RKO (cell line): ENCODE data around the gene ADARB1.

ENCODE experiments used
- DNase-seq: peaks from one replicate; pipeline ENCODE4 v3.0.0-alpha.2; 2016; ENCODE audit warnings: low spot score

Gene ADARB1

DNA sequence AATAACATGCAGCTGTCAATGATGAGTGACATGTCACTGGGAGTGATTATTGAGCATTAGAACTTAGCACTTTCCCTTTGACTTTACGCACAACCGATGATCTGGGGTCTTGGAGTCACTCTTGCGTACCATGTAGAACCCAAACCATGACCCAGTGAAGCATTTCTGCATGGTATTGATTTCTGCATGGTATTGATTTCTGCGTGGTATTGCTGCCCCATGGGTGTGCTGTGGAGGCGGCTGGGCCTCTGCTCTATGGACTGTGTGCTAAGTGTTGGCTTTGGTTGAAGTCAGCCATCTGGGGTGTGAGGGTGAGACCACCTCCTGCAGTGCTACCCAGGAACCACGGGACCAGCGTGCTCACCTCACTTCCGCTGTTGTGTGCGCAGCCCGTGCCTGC is 98.0 kb downstream of the ADARB1 start:
- no peak for DNase-seq

DNA sequence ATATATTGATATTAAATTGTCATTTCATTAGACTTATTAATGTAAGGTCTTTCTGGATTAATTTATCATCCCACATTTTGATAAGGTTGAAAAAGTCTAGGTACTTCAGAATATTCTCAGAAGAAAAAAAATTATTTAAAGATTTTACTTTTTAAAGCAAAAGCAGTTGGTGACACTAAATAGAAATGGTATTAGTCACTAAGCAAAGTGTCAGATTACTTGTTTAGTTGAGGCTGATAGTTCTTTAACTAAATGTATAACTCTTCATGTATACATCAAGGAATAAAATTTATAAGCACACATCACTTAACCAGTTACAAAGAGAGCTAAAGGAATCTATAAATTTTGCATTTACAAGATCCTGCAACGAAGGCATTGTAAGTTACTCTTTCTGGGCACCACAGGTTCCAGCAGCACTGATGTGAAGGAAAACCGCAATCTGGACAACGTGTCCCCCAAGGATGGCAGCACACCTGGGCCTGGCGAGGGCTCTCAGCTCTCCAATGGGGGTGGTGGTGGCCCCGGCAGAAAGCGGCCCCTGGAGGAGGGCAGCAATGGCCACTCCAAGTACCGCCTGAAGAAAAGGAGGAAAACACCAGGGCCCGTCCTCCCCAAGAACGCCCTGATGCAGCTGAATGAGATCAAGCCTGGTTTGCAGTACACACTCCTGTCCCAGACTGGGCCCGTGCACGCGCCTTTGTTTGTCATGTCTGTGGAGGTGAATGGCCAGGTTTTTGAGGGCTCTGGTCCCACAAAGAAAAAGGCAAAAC is 101.1 kb downstream of the ADARB1 start:
- DNase-seq: no peak

DNA sequence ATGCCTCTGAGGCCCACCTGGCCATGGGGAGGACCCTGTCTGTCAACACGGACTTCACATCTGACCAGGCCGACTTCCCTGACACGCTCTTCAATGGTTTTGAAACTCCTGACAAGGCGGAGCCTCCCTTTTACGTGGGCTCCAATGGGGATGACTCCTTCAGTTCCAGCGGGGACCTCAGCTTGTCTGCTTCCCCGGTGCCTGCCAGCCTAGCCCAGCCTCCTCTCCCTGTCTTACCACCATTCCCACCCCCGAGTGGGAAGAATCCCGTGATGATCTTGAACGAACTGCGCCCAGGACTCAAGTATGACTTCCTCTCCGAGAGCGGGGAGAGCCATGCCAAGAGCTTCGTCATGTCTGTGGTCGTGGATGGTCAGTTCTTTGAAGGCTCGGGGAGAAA is 101.8 kb downstream of the ADARB1 start:
- no peak for DNase-seq

DNA sequence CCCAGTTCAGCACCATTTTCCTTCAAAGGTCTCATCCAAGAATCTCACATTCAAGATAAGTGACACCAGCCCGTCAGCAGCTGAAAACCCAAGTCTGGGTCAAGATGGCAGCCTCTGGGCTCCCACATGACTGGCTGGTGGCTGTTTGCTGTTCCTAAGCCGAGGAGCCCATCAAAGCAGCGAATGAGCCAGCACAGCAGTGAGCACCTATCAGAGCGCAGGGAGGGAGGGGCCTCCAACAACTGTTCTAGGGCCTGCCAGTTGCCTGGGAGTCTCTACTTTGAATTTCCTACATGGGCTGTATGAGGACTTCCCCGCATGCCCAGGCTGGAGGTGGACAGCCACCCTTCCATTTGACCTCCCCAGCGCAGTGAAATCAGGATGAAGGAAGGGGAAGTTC is 102.7 kb downstream of the ADARB1 start:
- DNase-seq: no peak

DNA sequence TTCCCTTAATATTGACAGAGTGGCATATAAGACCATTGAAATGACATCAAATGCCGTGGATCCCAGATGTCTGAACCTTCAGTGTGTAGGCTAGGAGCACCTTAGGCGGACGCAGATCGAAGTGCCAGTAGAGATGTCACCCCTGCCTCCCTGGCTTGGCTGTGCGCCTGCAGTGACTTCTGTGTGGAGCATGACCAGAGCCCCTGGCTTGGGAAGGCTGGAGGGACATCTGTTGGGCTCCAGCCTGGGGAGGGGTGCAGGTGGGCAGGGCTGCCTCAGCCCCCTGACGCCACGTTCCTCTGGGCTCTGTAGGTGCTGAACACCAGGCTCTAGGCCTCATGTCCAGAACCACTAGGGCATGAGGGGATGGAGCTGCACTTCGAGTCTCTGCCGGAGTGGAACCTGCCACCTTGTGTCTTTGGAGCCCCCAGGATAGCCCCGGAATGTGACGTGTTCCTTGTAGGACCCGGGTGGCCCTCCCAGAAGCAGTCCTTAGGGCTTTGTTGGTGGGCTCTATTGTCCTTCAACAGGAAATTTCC is 103.8 kb downstream of the ADARB1 start:
- DNase-seq: no peak

DNA sequence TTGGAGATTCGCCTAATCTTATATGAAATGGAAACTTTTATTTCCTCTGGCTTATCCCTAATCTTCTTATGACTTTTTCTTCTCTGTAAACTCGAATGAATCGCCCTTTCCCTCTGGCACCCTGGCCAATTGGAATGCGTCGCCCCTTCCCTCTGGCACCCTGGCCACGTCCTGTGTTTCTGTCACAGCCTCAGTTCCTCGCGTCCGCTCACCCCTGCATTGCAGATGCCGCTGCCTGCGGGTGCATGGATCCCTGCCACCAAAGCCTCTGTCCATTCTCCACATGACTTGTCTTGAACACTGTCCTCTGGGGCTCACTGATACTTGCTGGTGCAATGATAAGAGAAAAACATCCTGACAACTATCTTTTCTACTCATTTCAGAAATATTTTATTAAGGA is 104.6 kb downstream of the ADARB1 start:
- DNase-seq: no peak

DNA sequence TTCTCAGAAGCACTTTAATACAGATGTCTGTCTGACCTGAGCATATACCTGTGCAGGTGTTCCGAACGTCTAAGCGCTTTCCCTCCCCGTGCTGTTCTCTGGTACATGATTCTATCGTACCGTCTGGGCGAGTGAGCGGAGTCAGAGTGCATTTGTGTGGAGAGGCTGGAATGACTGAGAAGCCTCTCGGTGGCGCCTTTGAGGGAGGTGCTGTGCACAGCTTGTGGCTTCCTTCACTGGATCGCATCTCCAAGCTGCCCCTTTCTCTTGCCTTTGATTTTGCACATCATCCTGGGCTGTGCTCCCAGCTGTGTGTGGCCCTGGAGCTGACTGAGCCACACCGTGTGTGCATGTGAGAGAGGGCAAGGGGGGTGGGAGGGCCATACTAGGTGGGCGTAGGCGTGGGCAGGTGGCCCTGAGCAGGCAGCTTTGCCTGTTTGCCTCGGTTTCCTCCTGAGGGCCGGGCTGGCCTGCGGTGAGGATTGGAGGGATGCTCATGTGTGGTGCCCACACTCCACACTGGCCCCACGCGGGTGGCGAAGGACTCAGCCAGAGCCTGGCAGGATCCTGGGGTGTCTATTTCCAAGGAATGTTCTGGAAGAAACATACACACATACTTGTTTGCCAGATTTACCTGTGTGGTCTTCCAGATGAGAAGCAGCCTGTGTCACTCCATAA is 105.3 kb downstream of the ADARB1 start:
- no peak for DNase-seq

DNA sequence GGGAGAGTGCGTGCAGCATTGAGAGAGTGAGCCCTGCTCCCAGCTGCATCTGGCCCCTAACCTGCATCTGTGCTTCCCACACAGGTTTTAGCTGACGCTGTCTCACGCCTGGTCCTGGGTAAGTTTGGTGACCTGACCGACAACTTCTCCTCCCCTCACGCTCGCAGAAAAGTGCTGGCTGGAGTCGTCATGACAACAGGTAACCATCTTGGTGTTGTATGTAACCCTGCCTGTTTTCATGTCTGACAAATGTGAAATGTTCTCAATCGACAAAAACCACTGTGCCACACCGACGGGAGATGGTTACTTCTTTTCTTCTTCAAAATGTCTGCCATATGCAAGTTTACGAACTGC is 105.8 kb downstream of the ADARB1 start:
- DNase-seq: no peak

DNA sequence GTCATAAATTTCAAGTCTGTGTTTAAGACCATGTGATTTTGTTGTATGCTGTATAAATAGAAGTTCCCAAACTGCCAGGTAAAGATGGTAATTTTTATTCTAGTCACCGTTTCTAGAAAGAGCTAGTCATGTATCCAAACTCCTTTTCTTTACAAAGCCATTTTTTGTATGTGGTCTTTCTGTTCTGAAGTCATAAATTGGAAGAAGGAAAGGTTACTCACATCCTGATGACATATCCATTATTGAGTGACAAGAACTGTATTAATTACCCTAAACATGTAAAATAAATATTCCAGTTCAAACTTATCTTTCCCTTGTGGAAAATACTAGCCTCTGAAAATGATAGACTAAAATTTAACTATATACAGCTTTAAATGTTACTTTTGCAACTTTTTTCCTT is 108.6 kb downstream of the ADARB1 start:
- DNase-seq: no peak

DNA sequence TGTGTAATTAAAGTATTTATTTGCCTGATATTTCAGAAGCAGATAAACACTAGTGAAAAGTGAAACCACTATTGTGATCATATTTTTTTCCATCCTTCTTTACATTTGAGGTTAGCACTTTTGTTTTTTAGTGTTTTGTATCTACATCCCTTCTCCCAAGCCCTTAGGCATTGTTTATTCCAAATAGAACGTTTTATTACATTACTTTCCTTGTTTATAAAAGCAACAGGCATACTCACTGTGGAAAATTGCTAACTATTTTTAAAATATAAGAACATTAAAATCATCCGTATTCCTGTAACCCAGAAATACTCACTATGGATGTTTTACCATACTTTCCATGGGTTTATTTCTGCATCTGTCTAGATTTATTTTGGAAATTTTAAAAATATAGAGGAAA is 109.5 kb downstream of the ADARB1 start:
- no peak for DNase-seq

DNA sequence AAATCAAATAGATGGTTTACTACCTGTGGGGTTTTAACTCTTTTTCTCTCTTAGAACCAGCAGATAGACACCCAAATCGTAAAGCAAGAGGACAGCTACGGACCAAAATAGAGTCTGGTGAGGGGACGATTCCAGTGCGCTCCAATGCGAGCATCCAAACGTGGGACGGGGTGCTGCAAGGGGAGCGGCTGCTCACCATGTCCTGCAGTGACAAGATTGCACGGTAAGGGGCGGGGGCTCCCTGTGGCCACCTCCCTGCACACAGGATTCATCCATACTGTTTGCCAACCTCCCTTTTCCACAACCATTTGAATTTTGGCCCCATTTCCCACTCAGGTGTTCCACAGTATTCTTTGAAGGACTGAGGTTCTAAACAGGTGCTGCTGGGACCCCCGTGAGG is 110.5 kb downstream of the ADARB1 start:
- DNase-seq: no peak

DNA sequence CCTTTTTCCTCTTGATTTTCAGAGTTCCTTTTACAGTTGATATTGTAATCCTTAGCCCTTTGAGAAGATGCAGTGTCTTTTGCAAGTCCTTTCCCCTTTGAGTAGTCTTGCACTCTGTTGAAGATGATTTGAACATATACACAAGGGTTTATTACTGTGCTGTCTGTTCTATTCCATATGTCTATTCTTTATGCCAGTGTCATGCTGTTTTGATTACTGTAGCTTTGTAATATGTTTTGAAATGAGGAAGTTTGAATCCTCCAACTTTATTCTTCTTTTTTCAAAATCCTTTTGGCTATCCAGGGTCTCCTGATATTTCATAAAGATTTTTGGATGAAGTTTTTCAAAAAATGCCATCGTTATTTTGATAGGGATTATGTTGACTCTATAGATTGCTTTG is 112.3 kb downstream of the ADARB1 start:
- no peak for DNase-seq

DNA sequence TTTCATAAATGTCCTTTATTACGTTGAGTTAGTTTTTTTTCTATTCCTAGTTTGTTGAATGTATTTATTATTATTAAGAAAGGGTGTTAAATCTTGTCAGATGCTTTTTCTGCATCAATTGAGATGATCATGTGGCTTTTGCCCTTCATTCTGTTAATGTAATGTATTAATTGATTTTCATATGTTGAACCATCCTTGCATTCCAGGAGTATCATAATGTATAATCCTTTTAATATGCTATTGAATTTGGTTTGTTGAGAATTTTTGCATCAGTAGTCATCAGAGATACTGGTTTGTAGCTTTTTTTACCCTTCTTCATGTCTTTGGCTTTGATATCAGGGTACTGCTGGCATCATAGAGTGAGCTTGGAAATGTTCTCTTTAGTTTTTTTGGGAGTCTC is 113.3 kb downstream of the ADARB1 start:
- no peak for DNase-seq

DNA sequence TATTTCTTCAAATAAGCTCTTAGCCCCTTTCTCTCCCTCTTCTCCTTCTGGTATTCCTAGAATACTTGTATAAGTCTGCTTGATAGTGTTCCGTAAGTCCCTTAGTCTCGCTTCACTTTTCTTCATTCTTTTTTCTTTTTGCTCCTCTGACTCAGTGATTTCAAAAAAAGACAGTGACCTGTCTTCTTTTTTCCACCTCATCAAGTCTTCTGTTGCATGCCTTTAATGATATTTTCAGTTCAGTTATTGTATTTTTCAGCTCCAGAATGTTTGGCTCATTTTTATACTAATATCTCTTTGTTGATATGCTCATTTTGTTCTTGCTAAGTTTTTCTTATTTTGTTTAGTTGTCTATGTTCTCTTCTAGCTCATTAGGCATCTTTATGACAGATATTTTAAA is 115.6 kb downstream of the ADARB1 start:
- DNase-seq: no peak

DNA sequence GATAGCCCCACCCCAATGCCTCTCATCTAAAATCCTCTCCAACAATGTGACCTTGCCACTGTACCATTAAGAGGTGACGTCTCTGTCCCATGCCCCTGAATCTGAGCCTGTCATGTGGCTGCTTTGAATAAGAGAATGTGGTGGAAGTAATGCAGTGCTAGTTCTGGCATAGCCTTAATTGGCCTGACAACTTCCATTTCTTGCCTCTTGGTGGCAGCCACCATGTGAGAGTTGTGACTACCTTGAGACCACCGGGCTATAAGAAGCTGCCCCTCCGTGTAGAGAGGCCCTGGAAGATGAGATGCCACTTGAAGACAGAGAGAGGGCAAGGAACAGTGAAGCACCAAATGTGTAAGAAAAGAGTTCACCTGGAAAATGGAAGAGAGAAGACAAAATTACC is 118.0 kb downstream of the ADARB1 start:
- DNase-seq: no peak

DNA sequence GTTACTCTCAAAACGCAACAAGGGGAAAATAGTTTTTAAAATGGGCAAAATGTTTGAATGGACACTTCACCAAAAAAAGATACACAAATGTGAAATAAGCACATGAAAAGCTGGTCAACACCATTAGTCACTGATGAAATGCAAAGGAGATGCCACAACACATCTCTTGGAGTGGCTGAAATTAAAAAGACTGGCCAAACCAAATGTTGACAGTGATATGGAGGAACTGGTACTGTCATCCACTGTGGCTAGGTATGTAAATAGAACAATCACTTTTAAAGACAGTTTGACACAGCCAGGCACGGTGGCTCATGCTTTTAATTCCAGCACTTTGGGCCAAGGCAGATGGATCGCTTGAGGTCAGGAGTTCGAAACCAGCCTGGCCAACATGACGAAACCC is 122.2 kb downstream of the ADARB1 start:
- DNase-seq: no peak

DNA sequence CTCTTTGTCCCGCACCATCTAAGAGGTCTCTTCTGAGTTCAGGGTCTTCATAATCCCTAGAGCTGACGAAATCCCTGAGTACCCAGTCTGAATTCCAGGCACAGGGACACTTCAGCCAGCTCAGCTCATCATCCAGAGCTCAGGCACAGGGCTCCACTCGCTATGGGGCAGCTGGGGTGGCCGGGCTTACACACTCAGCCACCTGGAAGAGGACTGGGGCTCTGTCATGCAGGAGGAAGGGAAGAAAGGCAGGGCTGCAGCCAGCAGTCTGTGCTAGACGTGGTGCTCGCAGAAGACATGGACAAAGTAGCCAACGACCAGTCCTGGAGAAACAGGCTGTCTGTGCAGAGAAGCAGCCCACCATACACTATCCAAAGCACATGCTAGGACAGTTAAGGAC is 124.8 kb downstream of the ADARB1 start:
- no peak for DNase-seq

DNA sequence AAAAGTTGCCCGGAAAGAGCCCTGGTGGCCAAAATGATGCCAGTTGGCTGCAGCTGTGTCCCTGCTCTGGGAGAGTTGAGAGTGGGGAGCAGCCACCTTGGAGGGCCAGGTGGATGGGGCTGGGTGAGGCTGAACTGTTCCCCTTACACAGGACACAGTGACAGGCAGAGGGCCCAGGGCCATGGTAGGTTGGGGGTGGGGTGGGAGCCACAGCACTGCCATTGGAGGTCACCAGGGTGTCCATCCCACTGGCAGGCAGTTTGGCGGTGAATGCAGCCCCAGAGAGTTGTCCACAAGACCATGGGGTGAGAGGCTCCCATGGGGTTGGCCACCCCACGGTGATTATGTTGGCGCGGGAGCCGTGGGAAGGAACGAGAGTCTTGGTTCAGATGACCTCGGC is 125.7 kb downstream of the ADARB1 start:
- DNase-seq: no peak

DNA sequence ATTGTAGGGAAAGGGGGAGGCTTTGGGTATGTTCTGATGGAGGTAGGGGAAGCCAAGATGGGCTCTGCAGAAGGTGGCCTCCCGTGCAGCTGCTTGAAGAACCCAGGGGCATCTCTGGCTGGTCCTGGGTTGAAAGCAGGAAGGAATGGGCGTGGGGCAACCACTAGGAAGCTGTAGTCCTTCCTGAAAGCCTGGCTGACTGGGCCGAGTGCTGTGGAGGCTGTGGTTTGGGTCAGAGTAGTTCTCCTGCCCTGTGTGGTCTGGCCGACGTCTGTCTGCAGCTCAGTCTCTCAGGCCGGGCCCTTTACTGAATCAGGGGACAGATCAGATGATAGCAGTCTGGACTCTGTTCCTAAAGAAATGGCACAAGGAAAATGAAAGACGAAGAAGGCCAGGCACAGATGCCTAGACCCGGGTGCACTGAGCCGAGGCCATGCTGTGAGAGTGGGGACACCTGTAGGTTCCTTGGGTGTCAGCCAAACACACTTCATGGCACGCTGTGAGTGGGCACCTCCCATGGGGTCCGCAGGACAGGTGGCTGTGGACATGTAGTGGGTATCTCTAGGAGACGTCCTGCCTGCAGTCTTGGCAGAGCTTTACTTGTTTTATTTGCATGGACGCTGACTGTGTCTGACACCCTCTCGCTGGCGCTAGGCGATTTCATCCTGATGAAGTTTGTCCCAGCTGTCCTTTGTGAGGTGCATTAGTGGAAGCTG is 126.4 kb downstream of the ADARB1 start:
- DNase-seq: no peak

DNA sequence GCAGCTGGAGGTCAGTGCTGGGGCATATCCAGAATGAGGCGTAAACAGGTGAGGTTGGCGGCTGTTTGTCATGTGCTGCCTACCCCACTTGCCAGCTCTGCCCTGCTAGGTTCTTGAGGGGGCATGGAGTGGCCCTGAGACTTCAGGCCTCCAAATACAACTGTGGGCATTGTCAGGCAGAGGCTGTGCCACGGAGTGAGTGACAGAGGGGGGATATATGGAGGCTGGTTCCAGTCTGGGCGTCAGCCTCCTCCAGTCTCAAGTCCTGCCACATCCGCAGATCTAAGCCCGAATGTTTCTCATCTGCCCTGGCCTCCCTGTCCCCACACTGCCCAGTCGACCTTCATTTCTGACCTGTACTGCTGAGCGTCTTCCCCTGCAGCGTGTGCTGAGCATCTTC is 128.0 kb downstream of the ADARB1 start:
- DNase-seq: no peak

DNA sequence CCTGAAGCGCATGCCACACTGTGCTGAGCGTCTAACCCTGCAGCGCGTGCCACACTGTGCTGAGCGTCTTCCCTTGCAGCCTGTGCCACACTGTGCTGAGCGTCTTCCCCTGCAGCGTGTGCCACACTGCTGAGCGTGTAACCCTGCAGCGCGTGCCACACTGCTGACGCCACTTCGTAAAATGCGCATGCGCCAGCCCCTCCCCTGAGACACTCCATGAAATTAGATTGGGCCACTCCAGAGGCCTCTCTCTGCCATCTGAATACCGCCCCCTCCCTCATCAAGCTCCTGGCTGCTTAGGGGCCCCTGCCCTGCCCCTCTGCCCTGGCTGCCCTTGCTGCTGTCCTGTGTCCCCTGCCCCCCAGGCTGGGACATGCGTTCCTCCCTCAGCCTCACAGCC is 128.5 kb downstream of the ADARB1 start:
- no peak for DNase-seq

DNA sequence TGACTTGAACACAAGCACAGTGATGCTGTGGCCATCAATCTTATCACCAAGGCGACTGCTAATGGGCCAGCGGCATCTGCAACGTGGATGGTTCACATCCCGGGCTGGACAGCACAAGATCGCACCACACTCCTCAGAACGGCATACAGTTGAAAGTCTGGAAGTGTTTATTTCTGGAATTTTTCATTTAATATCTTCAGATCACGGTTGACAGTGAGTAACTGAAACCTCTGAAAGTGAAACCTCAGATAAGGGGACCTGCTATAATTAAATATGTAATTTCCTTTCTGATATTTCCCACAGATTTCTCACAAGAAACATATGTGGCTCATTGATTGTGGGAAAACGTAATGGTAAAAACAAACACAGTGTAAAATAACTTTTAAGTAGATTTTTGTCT is 129.6 kb downstream of the ADARB1 start:
- no peak for DNase-seq

DNA sequence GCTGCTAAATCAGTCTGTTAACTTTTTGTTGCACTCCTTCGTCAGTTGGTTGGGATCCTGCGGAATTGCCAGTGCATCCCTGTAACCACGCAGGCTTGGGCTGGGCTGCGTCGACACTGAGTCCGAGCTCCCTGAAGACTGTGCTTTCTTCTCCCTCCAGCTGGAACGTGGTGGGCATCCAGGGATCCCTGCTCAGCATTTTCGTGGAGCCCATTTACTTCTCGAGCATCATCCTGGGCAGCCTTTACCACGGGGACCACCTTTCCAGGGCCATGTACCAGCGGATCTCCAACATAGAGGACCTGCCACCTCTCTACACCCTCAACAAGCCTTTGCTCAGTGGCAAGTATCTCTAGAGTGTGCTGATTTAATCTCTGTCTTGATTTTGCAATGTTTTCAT is 130.0 kb downstream of the ADARB1 start:
- DNase-seq: no peak
